HEK293 (cell line): ENCODE data around the gene CABLES2.

Source experiments
- BCL11A ChIP-seq: fragments of 450-650 bp; formaldehyde crosslinking; IDR thresholded peaks from 2 replicates; pipeline ENCODE4 v1.5.1; 2016; ENCODE audit warnings: low read depth, missing biosample characterization, missing genetic modification characterization
- CTCF ChIP-seq: fragments of 450-650 bp; formaldehyde crosslinking; IDR thresholded peaks from 2 replicates; pipeline ENCODE4 v1.5.1; 2016; ENCODE audit warnings: missing biosample characterization, missing genetic modification characterization
- FEZF1 ChIP-seq: fragments of 450-650 bp; formaldehyde crosslinking; IDR thresholded peaks from 2 replicates; pipeline ENCODE4 v1.5.1; 2016; ENCODE audit warnings: missing biosample characterization, missing genetic modification characterization
- KLF9 ChIP-seq: fragments of 450-650 bp; formaldehyde crosslinking; IDR thresholded peaks from 2 replicates; pipeline ENCODE4 v1.5.1; 2016; ENCODE audit warnings: missing biosample characterization, missing genetic modification characterization, low read depth
- MEIS1 ChIP-seq: sonication (generic); formaldehyde crosslinking; IDR thresholded peaks from 2 replicates; pipeline ENCODE4 v1.8.1; 2022; ENCODE audit warnings: missing genetic modification reagents, mild to moderate bottlenecking, borderline replicate concordance
- PBX3 ChIP-seq: sonication (generic); formaldehyde crosslinking; IDR thresholded peaks from 2 replicates; pipeline ENCODE4 v1.8.1; 2022; ENCODE audit warnings: mild to moderate bottlenecking, moderate library complexity, missing genetic modification reagents
- PRDM10 ChIP-seq: fragments of 450-650 bp; formaldehyde crosslinking; IDR thresholded peaks from 2 replicates; pipeline ENCODE4 v1.5.1; 2016; ENCODE audit warnings: missing biosample characterization, missing genetic modification characterization
- ZNF423 ChIP-seq: fragments of 450-650 bp; formaldehyde crosslinking; IDR thresholded peaks from 2 replicates; pipeline ENCODE4 v1.5.1; 2016; ENCODE audit warnings: missing biosample characterization, missing genetic modification characterization
- ZNF488 ChIP-seq: fragments of 450-650 bp; formaldehyde crosslinking; IDR thresholded peaks from 2 replicates; pipeline ENCODE4 v1.5.1; 2016; ENCODE audit warnings: missing biosample characterization, missing genetic modification characterization
- ZNF549 ChIP-seq: fragments of 450-650 bp; IDR thresholded peaks from 2 replicates; pipeline ENCODE4 v1.5.1; 2018; ENCODE audit warnings: missing biosample characterization, missing genetic modification characterization, mild to moderate bottlenecking, inconsistent platforms, moderate library complexity
- ZNF571 ChIP-seq: fragments of 450-650 bp; formaldehyde crosslinking; IDR thresholded peaks from 2 replicates; pipeline ENCODE4 v1.5.0; 2017; ENCODE audit warnings: missing biosample characterization, missing genetic modification characterization
- ZNF639 ChIP-seq: fragments of 450-650 bp; formaldehyde crosslinking; IDR thresholded peaks from 2 replicates; pipeline ENCODE4 v1.5.1; 2016; ENCODE audit warnings: missing biosample characterization, missing genetic modification characterization
- ZNF701 ChIP-seq: fragments of 450-650 bp; formaldehyde crosslinking; IDR thresholded peaks from 2 replicates; pipeline ENCODE4 v1.5.1; 2016; ENCODE audit warnings: missing biosample characterization, missing genetic modification characterization
- ZNF768 ChIP-seq: fragments of 450-650 bp; formaldehyde crosslinking; IDR thresholded peaks from 2 replicates; pipeline ENCODE4 v1.5.1; 2018; ENCODE audit warnings: missing biosample characterization, mild to moderate bottlenecking, missing genetic modification characterization

- TF ChIP-seq BCL11A (tag by site-specific recombination) (no peak), ZNF488 (tag by site-specific recombination) (no peak), PRDM10 (no peak), CTCF (tag by site-specific recombination) (no peak), PBX3 (CRISPR knock-in tag) (no peak), FEZF1 (tag by site-specific recombination) (no peak), KLF9 (tag by site-specific recombination) (no peak), ZNF768 (tag by site-specific recombination) (no peak), ZNF639 (tag by site-specific recombination) (no peak), MEIS1 (no peak), ZNF549 (no peak), ZNF571 (tag by site-specific recombination) (no peak), ZNF701 (tag by site-specific recombination) (no peak), ZNF423 (tag by site-specific recombination) (no peak)
Observed at GRCh38 chr20:62421716-62421990, 14.6 kb upstream of the CABLES2 start.
